NOMO-1 treated with DMSO at 0.1 percent for 48 hours (cell line): ENCODE results near the gene GAREM1.
A peak's percentile ranks its signal among the peaks of the same experiment; 100 is the strongest.
"Not testable (repeated sequence)": the region's sequence is repeated elsewhere in the genome, so short reads cannot be mapped to it uniquely, and the experiment has no call there.

Source experiments
- DNase-seq: peaks from one replicate; lab custom pipeline; 2025; ENCODE audit not compliant: unreplicated experiment; lab: John Stamatoyannopoulos, UW

GAREM1 gene

GRCh38 chr18:32372381-32373061, 98.2 kb downstream of the GAREM1 start:
- DNase-seq, result no peak

GRCh38 chr18:32372047-32372380, 98.7 kb downstream of the GAREM1 start:
- no peak for DNase-seq

GRCh38 chr18:32371384-32371783, 99.3 kb downstream of the GAREM1 start:
- DNase-seq, result no peak

- DNase-seq, result no peak
Observed at GRCh38 chr18:32368991-32369390, 101.7 kb downstream of the GAREM1 start.

- peak; percentile 5 for DNase-seq
Observed at GRCh38 chr18:32368170-32368569, 102.5 kb downstream of the GAREM1 start.

- DNase-seq, result peak; percentile 85
Observed at GRCh38 chr18:32366586-32367538, 103.8 kb downstream of the GAREM1 start.

GRCh38 chr18:32362484-32362883, 108.2 kb downstream of the GAREM1 start:
- DNase-seq, result no peak

- peak; percentile 4 for DNase-seq
Observed at GRCh38 chr18:32360682-32361345, 109.9 kb downstream of the GAREM1 start.

- DNase-seq, result no peak
Observed at GRCh38 chr18:32358529-32358928, 112.2 kb downstream of the GAREM1 start.

GRCh38 chr18:32358075-32358474, 112.6 kb downstream of the GAREM1 start:
- DNase-seq, result no peak

GRCh38 chr18:32355896-32356295, 114.8 kb downstream of the GAREM1 start:
- DNase-seq, result no peak

- DNase-seq, result no peak
Observed at GRCh38 chr18:32354518-32354917, 116.2 kb downstream of the GAREM1 start.

GRCh38 chr18:32353257-32353656, 117.4 kb downstream of the GAREM1 start:
- DNase-seq, result no peak

GRCh38 chr18:32351032-32351431, 119.7 kb downstream of the GAREM1 start:
- DNase-seq, result no peak

- DNase-seq, result no peak
Observed at GRCh38 chr18:32349728-32350395, 120.8 kb downstream of the GAREM1 start.

GRCh38 chr18:32346671-32347070, 124.0 kb downstream of the GAREM1 start:
- no peak for DNase-seq

GRCh38 chr18:32343634-32344033, 127.0 kb downstream of the GAREM1 start:
- DNase-seq, result no peak

GRCh38 chr18:32341112-32341511, 129.6 kb downstream of the GAREM1 start:
- not testable (repeated sequence) for DNase-seq

- DNase-seq, result no peak
Observed at GRCh38 chr18:32339045-32339444, 131.6 kb downstream of the GAREM1 start.

GRCh38 chr18:32337821-32338220, 132.9 kb downstream of the GAREM1 start:
- DNase-seq, result no peak

- DNase-seq, result no peak
Observed at GRCh38 chr18:32337347-32337746, 133.3 kb downstream of the GAREM1 start.
